HCT116 (cell line): ENCODE results near the gene GALNT7. TPM values are rescaled to one million over a fixed set of nuclear protein-coding genes. Genes with fewer than 3 reads are reported as not detected.

ENCODE experiments used
- ATAC-seq: fragments of 200-7000 bp; cut with Tn5 transposase; 2 replicates; pipeline ENCODE4 v1.9.1; 2020; ENCODE audit warnings: mild to moderate bottlenecking, moderate library complexity
- BruUV-seq: library from RNA; stranded (reverse); fragments of 400-500 nt; replicated peaks from 2 replicates; lab custom pipeline; 2021; lab: Mats Ljungman, UMichigan
- CTCF ChIA-PET: fragments of 300-600 bp; sonication (Branson Sonifier 250); formaldehyde crosslinking; loops from one replicate; lab custom pipeline; 2021; ENCODE audit warnings: antibody characterized with exemption; lab: Charles Lee
- POLR2A ChIA-PET: fragments of 300-600, 350-600 bp; sonication (Branson Sonifier 250); formaldehyde crosslinking; loops from one replicate; lab custom pipeline; 2021; ENCODE audit warnings: antibody characterized with exemption; lab: Charles Lee
- RAD21 ChIA-PET, 2 experiments: fragments of 300-600 bp; sonication (Branson Sonifier 250); formaldehyde crosslinking; loops; one replicate each; lab custom pipeline; 2023; ENCODE audit warnings: low total read pairs in 2 of 2; ENCODE audit not compliant: uncharacterized antibody in 2 of 2, unreplicated experiment in 2 of 2, low non-redundant PET in 1 of 2; lab: Charles Lee
- DNase-seq: peaks from one replicate; pipeline ENCODE4 v3.0.0-alpha.2; 2010; ENCODE audit warnings: low read depth, low spot score
- H2AFZ ChIP-seq: fragments of 200-600 bp; shearing (Covaris generic), sonication (generic); 2 replicates; pipeline ENCODE4 v1.6.1; 2017; ENCODE audit warnings: low read depth, mixed run types, mixed read lengths, antibody characterized with exemption, low read length; ENCODE audit not compliant: poor library complexity, severe bottlenecking
- H3K27ac ChIP-seq: 2 replicates; pipeline ENCODE4 v1.5.1; 2012; ENCODE audit warnings: low read depth, low read length
- H3K27me3 ChIP-seq: fragments of 200-600 bp; sonication (generic); 2 replicates; pipeline ENCODE4 v1.6.1; 2016; ENCODE audit warnings: mixed run types, low read length, mixed read lengths; ENCODE audit not compliant: insufficient read depth
- H3K36me3 ChIP-seq, 2 experiments: fragments of 200-500 bp in 1 of 2; fragments of 200-600 bp in 1 of 2; sonication (Bioruptor generic) in 1 of 2; sonication (generic) in 1 of 2; 2 replicates each; pipeline versions ENCODE4 v1.5.1 to v1.6.1; 2014 to 2016; ENCODE audit warnings: low read length in 2 of 2, inconsistent platforms in 1 of 2, mixed read lengths in 1 of 2, mixed run types in 1 of 2; ENCODE audit not compliant: insufficient read depth in 2 of 2, control insufficient read depth in 1 of 2
- H3K4me1 ChIP-seq, 2 experiments: fragments of 200-600 bp in 1 of 2; sonication (generic) in 1 of 2; 2 replicates each; pipeline versions ENCODE4 v1.5.1 to v1.6.1; 2012 to 2017; ENCODE audit warnings: low read length in 2 of 2, inconsistent platforms in 1 of 2, mild to moderate bottlenecking in 1 of 2, mixed read lengths in 1 of 2, mixed run types in 1 of 2, moderate library complexity in 1 of 2; ENCODE audit not compliant: insufficient read depth in 2 of 2, control insufficient read depth in 1 of 2
- H3K4me2 ChIP-seq: fragments of 200-600 bp; sonication (generic); 2 replicates; pipeline ENCODE4 v1.6.1; 2017; ENCODE audit warnings: mixed run types, low read length, mixed read lengths
- H3K4me3 ChIP-seq, 2 experiments: fragments of 200-600 bp in 1 of 2; sonication (generic) in 1 of 2; replicated peaks in 1 of 2; 2 replicates each; pipeline ENCODE4 v1.5.1; 2011 to 2016; ENCODE audit warnings: low read length in 2 of 2, control low read depth in 1 of 2, low read depth in 1 of 2, mild to moderate bottlenecking in 1 of 2, mixed read lengths in 1 of 2, mixed run types in 1 of 2
- H3K79me2 ChIP-seq: fragments of 200-600 bp; sonication (generic); 2 replicates; pipeline ENCODE4 v1.6.1; 2017; ENCODE audit warnings: mild to moderate bottlenecking, mixed run types, low read length, moderate library complexity, mixed read lengths; ENCODE audit not compliant: insufficient read depth
- H3K9ac ChIP-seq: fragments of 200-600 bp; sonication (generic); 2 replicates; pipeline ENCODE4 v1.6.1; 2016; ENCODE audit warnings: low read length, mixed read lengths
- H3K9me2 ChIP-seq: fragments of 200-600 bp; sonication (generic), shearing (Covaris generic); 2 replicates; pipeline ENCODE4 v1.6.1; 2017; ENCODE audit warnings: mixed run types, mild to moderate bottlenecking, moderate library complexity; ENCODE audit not compliant: insufficient read depth
- H3K9me3 ChIP-seq, 2 experiments: fragments of 200-500 bp in 1 of 2; fragments of 200-600 bp in 1 of 2; sonication (Bioruptor generic) in 1 of 2; sonication (generic) in 1 of 2; 2 replicates each; pipeline ENCODE4 v1.6.1; 2014 to 2017; ENCODE audit warnings: low read length in 2 of 2, mixed read lengths in 2 of 2, inconsistent platforms in 1 of 2, low read depth in 1 of 2, mild to moderate bottlenecking in 1 of 2, mixed run types in 1 of 2, moderate library complexity in 1 of 2; ENCODE audit not compliant: control insufficient read depth in 1 of 2, insufficient read depth in 1 of 2
- H4K20me1 ChIP-seq: fragments of 200-600 bp; sonication (generic), shearing (Covaris generic); 2 replicates; pipeline ENCODE4 v1.6.1; 2017; ENCODE audit warnings: mixed run types, mild to moderate bottlenecking, moderate library complexity; ENCODE audit not compliant: insufficient read depth
- CBX3 ChIP-seq: IDR thresholded peaks from 2 replicates; pipeline ENCODE4 v1.6.1; 2012; ENCODE audit warnings: low read depth
- CEBPB ChIP-seq: IDR thresholded peaks from 2 replicates; pipeline ENCODE4 v1.6.1; 2012; ENCODE audit warnings: low read depth
- CTCF ChIP-seq, 3 experiments: fragments of 200-600 bp in 1 of 3; sonication (generic) in 1 of 3; IDR thresholded peaks in 2 of 3; conservative IDR thresholded peaks in 1 of 3; 2 replicates each; pipeline ENCODE4 v1.5.1; 2012 to 2017; ENCODE audit warnings: low read depth in 2 of 3, low read length in 2 of 3, antibody characterized with exemption in 1 of 3, borderline replicate concordance in 1 of 3, control low read depth in 1 of 3, mild to moderate bottlenecking in 1 of 3, mixed read lengths in 1 of 3, mixed run types in 1 of 3, moderate library complexity in 1 of 3; ENCODE audit not compliant: insufficient read depth in 1 of 3
- ELF1 ChIP-seq: IDR thresholded peaks from 2 replicates; pipeline ENCODE4 v1.6.1; 2012; ENCODE audit warnings: low read depth, borderline replicate concordance
- EZH2phosphoT487 ChIP-seq: fragments of 200-600 bp; IDR thresholded peaks from 2 replicates; pipeline ENCODE4 v1.6.1; 2018; ENCODE audit warnings: antibody characterized with exemption, borderline replicate concordance
- JUND ChIP-seq: IDR thresholded peaks from 2 replicates; pipeline ENCODE4 v1.6.1; 2012
- MAX ChIP-seq: IDR thresholded peaks from 2 replicates; pipeline ENCODE4 v1.6.1; 2012
- POLR2A ChIP-seq: IDR thresholded peaks from 2 replicates; pipeline ENCODE4 v1.7.0; 2011; ENCODE audit warnings: borderline replicate concordance; ENCODE audit not compliant: insufficient read depth, insufficient read length; ENCODE audit errors: extremely low read depth
- REST ChIP-seq: IDR thresholded peaks from 2 replicates; pipeline ENCODE4 v1.6.1; 2012; ENCODE audit warnings: low read depth
- TCF7L2 ChIP-seq: IDR thresholded peaks from 2 replicates; pipeline ENCODE4 v1.7.0; 2011; ENCODE audit warnings: borderline replicate concordance, inconsistent platforms; ENCODE audit not compliant: insufficient read depth, insufficient read length; ENCODE audit errors: extremely low read depth
- ZBTB33 ChIP-seq: IDR thresholded peaks from 2 replicates; pipeline ENCODE4 v1.6.1; 2011; ENCODE audit warnings: mild to moderate bottlenecking, low read length, moderate library complexity; ENCODE audit not compliant: insufficient replicate concordance; ENCODE audit errors: extremely low read depth
- ZFX ChIP-seq: fragments of 450-650 bp; IDR thresholded peaks from 2 replicates; pipeline ENCODE4 v1.6.1; 2017
- ZNF274 ChIP-seq: fragments of 200-500 bp; sonication (Bioruptor generic); IDR thresholded peaks from 2 replicates; pipeline ENCODE4 v1.6.1; 2014; ENCODE audit warnings: mild to moderate bottlenecking, low read depth, low read length, inconsistent platforms
- intact Hi-C: fragments of 100-400 bp; cut with micrococcal nuclease; formaldehyde crosslinking; loops from 2 replicates; pipeline ENCODE4 v1.10.0; 2022
- total RNA-seq: library from RNA; stranded (reverse); gene quantifications from one replicate; pipeline ENCODE4 v1.2.1, GENCODE V29; 2021; ENCODE audit not compliant: unreplicated experiment
- TF ChIP-seq, protein P1 (sequence below): IDR thresholded peaks from 2 replicates; pipeline ENCODE4 v1.6.1; 2012

The GALNT7 gene
- total RNA-seq, 1 experiment from 2014 or later, result 21.3 TPM

- H2AFZ ChIP-seq, result no peak overlapping the region
- H3K4me1 ChIP-seq, result peaks cover 0 to 7% of the 10 kb centered on the region in 2 experiments; a peak in 1 of 4 replicates
- POLR2A ChIA-PET, result interaction anchor here (1.3 to 4.1 kb wide), 2 partner anchors 9 to 27 kb away, joined by 3 to 12 read pairs; partner anchors contain the start of genes HMGB2 and SAP30
- no peaks in the 10 kb centered on the region for H3K9me2 ChIP-seq
- no peaks in the 10 kb centered on the region for H3K79me2 ChIP-seq
- no peaks in the 10 kb centered on the region for H3K36me3 ChIP-seq
- ATAC-seq (no peak), DNase-seq (no peak)
- no TSS peak for BruUV-seq
- intact Hi-C loops, result no loop called here
- no peak for TF ChIP-seq ZNF274
- no peak for TF ChIP-seq CTCF (IDR thresholded peaks at IDR 0.05 in 2 of 3, conservative IDR thresholded peaks at IDR 0.05 in 1 of 3; ENCODE audit: borderline replicate concordance in 1 of 3, insufficient read depth in 1 of 3, low read depth in 2 of 3, low read length in 2 of 3)
- no peak for TF ChIP-seq JUND
- TF ChIP-seq CBX3, result no peak
- TF ChIP-seq ZFX, result no peak
- no peak for TF ChIP-seq EZH2phosphoT487
- TF ChIP-seq TCF7L2, result no peak
- TF ChIP-seq MAX, result no peak
- no peak for TF ChIP-seq REST
- TF ChIP-seq ELF1, result no peak
- TF ChIP-seq CEBPB, result no peak
- TF ChIP-seq ZBTB33, result no peak
- no peak for TF ChIP-seq POLR2A
- TF ChIP-seq, protein P1, sequence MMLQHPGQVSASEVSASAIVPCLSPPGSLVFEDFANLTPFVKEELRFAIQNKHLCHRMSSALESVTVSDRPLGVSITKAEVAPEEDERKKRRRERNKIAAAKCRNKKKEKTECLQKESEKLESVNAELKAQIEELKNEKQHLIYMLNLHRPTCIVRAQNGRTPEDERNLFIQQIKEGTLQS, result no peak
- H3K9ac ChIP-seq, result no peak overlapping the region
- 0 out of 4 replicates have a peak, but pooled peaks cover 0 to 4% of the 10 kb centered on the region in 2 experiments for H3K9me3 ChIP-seq
- H3K4me3 ChIP-seq, result no peak overlapping the region
- RAD21 ChIA-PET, result no interaction called here
- H3K27me3 ChIP-seq, result no peaks in the 10 kb centered on the region
- H3K27ac ChIP-seq, result no peak overlapping the region
- no peak overlapping the region for H3K4me2 ChIP-seq
- no peaks in the 10 kb centered on the region for H4K20me1 ChIP-seq
- CTCF ChIA-PET, result no interaction called here
These were observed 175.3 kb downstream of the GALNT7 start for GRCh38 chr4:173343832-173344397.
